Transverse colon (tissue), 4 donors: ENCODE measurements around the gene SLC43A1. TPM values are rescaled to one million over a fixed set of nuclear protein-coding genes. Genes with fewer than 3 reads are reported as not detected.
A peak's percentile ranks its signal among the peaks of the same experiment; 100 is the strongest.

Source experiments
- DNase-seq: peaks from one replicate; pipeline ENCODE4 v3.0.0-alpha.2; 2019
- H3K27ac ChIP-seq, 4 donors: fragments of 200-600 bp; sonication (generic); 2 replicates each; pipeline ENCODE4 v1.5.1; 2016 to 2018; ENCODE audit warnings: inconsistent platforms in 4 of 4
- H3K27me3 ChIP-seq: fragments of 200-600 bp; sonication (generic); 2 replicates; pipeline ENCODE4 v1.5.1; 2017; ENCODE audit warnings: inconsistent platforms
- H3K36me3 ChIP-seq, 4 donors: fragments of 200-600 bp; sonication (generic); 2 replicates each; pipeline ENCODE4 v1.5.1; 2017 to 2019; ENCODE audit warnings: inconsistent platforms in 4 of 4
- H3K4me1 ChIP-seq, 4 donors: fragments of 200-600 bp; sonication (generic); 2 replicates each; pipeline ENCODE4 v1.5.1; 2017 to 2020; ENCODE audit warnings: inconsistent platforms in 4 of 4
- H3K4me3 ChIP-seq, 4 donors: fragments of 200-600 bp; sonication (generic); 1 replicate in 1 of 4; 2 replicates in 3 of 4; pipeline versions ENCODE4 v1.5.1 to v1.6.1; 2017 to 2019; ENCODE audit warnings: inconsistent platforms in 4 of 4
- H3K9me3 ChIP-seq, 2 donors: fragments of 200-600 bp; sonication (generic); 2 replicates each; pipeline ENCODE4 v1.5.1; 2017 to 2019; ENCODE audit warnings: inconsistent platforms in 2 of 2
- EP300 ChIP-seq: sonication (generic); formaldehyde crosslinking; IDR thresholded peaks from one replicate; pipeline ENCODE4 v1.6.1; 2017; ENCODE audit warnings: antibody characterized with exemption, low read depth
- POLR2A ChIP-seq: fragments of 450-650 bp; IDR thresholded peaks from one replicate; pipeline ENCODE4 v1.6.1; 2016; ENCODE audit warnings: antibody characterized with exemption, mild to moderate bottlenecking, moderate library complexity
- POLR2AphosphoS5 ChIP-seq, 3 donors: sonication (generic); formaldehyde crosslinking; IDR thresholded peaks; one replicate each; pipeline ENCODE4 v1.6.1; 2016; ENCODE audit warnings: antibody characterized with exemption in 3 of 3
- WGBS, 2 donors: methylation state at CpG; one replicate each; pipeline ENCODE4 v1.1.5; 2018; ENCODE audit warnings: low coverage in 1 of 2; 5-methylcytosine and 5-hydroxymethylcytosine counted together
- in situ Hi-C, 4 donors: fragments of 200-750 bp; cut with MboI; loops; one replicate each; pipeline versions ENCODE4 v1.15.0 to v1.15.1; 2017; ENCODE audit warnings: low sequenced_read_pairs in 3 of 4, low pct_ligation_motif_present in 1 of 4, low pct_unique_long_range_greater_than_20kb in 1 of 4
- intact Hi-C: fragments of 100-400 bp; cut with DNase I; formaldehyde crosslinking; loops from one replicate; pipeline ENCODE4 v1.15.1; 2023; ENCODE audit warnings: low total_unique reads
- total RNA-seq, 4 donors: library from RNA; depleted of rRNA; stranded (reverse); fragments of >200 nt; gene quantifications; one replicate each; pipeline ENCODE4 v1.1.0, GENCODE V29; 2016
- TF ChIP-seq, protein P1 (sequence below), 5 experiments: fragments of 200-600 bp in 3 of 5; fragments of 450-650 bp in 2 of 5; sonication (generic) in 3 of 5; IDR thresholded peaks; 1 replicate in 2 of 5; 2 replicates in 3 of 5; pipeline ENCODE4 v1.5.1; 2016 to 2017; ENCODE audit warnings: antibody characterized with exemption in 5 of 5, inconsistent platforms in 3 of 5, mild to moderate bottlenecking in 2 of 5, moderate library complexity in 1 of 5

The SLC43A1 gene
- total RNA-seq, 4 donors from 2014 or later = 7.5 to 30.4 (median 15.2) TPM

DNA sequence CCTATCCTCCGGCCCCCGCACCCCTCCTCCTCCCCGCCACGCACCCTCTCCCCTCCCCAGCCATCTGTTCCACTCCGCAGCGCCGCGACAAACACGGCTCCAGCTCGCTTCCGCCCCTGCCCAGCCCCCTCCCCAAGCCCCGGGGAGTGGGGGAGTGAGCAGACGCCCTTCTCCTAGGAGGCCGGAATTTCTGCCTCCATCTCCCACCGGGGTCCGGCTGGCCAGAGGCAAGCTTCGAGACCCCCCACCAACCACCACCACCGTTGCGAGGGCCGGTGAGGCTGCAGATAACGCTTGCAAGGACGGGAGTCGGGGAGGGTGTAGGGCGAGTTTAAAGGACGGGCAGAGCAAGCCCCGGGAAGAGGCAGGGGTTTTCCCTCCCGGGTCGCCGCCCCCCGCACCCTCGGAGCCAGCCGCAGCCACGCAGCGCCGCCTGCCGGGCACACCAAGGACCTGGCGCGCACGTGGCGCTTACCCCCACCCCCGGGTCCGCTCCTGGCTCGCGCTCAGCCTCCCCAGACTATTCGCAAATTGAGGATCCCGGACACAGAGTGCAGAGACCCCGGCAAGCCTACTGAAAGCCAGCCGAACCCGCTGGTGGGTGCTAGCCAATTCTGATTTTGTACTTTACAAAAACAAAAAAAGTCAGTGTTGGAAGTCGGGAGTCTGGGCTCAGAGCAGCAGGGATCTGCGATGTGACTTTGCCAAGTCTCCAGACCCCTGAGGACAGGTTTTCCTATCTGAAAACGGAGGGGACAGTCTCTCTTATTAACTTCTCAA is 32.5 kb downstream of the SLC43A1 start:
- Histone ChIP-seq H3K9me3 (no peaks in the 10 kb centered on the region), H3K27ac (no peak overlapping the region), H3K27me3 (peaks cover 24% of the 10 kb centered on the region), H3K4me1 (peaks cover 11 to 13% (median 12%) of the 10 kb centered on the region in 4 donors), H3K4me3 (peak overlapping the region in 2 of 4 donors; percentile 10 to 30), H3K36me3 (peaks cover 0 to 8% (median 0%) of the 10 kb centered on the region in 4 donors)
- no peak for TF ChIP-seq POLR2A
- TF ChIP-seq, protein P1, sequence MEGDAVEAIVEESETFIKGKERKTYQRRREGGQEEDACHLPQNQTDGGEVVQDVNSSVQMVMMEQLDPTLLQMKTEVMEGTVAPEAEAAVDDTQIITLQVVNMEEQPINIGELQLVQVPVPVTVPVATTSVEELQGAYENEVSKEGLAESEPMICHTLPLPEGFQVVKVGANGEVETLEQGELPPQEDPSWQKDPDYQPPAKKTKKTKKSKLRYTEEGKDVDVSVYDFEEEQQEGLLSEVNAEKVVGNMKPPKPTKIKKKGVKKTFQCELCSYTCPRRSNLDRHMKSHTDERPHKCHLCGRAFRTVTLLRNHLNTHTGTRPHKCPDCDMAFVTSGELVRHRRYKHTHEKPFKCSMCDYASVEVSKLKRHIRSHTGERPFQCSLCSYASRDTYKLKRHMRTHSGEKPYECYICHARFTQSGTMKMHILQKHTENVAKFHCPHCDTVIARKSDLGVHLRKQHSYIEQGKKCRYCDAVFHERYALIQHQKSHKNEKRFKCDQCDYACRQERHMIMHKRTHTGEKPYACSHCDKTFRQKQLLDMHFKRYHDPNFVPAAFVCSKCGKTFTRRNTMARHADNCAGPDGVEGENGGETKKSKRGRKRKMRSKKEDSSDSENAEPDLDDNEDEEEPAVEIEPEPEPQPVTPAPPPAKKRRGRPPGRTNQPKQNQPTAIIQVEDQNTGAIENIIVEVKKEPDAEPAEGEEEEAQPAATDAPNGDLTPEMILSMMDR (IDR thresholded peaks at IDR 0.05) = peak; percentile 32 to 67 (median 56)
- TF ChIP-seq POLR2AphosphoS5 (IDR thresholded peaks at IDR 0.05) = no peak
- intact Hi-C loops = no loop called here
- WGBS, 2 donors = 3 to 21% methylated on average over 3 to 47 of the region's 52 CpGs
- in situ Hi-C loops = loop anchor here in 2 of 4 donors (25.0 kb wide), 1 partner anchor 146 kb away; the partner anchor contains the start of genes P2RX3 (in 2 of the 2) and SSRP1 (in 2 of the 2)
- peak; percentile 35 for DNase-seq

DNA sequence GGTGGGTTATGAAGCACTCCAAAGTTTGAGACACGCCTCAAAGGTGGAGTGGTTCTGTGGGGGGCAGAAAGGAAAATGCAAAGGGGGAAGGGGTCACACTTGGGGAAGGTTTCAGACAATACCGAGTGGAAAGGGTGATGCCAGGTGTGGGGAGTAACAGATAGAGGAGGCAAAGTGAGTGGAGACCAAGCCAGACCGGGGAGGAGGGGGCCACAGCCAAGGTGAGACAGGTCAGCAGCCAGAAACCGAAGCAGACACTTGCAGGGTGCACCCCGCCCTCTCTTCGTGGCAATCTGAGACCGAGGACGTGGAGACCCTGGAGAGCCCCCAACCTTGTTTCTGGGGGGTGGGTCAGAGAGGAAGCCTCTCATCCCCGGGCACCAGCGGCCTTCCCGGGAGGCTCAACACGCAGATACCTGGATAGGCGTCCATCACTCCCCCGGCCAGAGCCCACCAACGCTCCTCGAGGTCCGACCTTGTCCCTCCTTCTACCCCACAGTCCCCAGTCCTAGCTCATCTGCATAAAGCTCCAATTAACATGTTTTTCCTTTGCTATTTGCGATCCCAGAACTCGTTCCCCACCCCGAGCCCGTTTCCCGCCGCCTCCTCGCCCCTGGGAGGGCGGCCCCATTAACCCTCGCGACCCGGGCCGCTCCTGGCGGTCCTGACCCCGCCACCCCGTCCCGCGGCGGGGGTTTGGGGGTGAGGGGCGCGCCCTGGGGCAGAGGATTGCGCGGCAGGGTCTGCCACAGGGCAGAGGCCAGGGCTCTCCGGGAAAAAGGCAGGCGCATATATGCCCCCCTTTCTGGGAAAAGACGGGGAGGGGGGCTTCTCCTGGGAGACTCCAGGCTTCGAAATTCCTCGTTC is 33.4 kb downstream of the SLC43A1 start:
- intact Hi-C loops = no loop called here
- H3K9me3 ChIP-seq = no peaks in the 10 kb centered on the region
- H3K27me3 ChIP-seq = peaks cover 24% of the 10 kb centered on the region
- WGBS, 2 donors = 24 to 46% methylated on average over 3 to 44 of the region's 44 CpGs
- in situ Hi-C loops = loop anchor here in 2 of 4 donors (25.0 kb wide), 1 partner anchor 145 kb away; the partner anchor contains the start of genes P2RX3 (in 2 of the 2) and SSRP1 (in 2 of the 2)
- no peak for DNase-seq
- no peak overlapping the region for H3K27ac ChIP-seq
- H3K4me3 ChIP-seq = peak overlapping the region in 2 of 4 donors; percentile 10 to 30
- H3K36me3 ChIP-seq = peaks cover 0 to 8% (median 0%) of the 10 kb centered on the region in 4 donors
- no peak for TF ChIP-seq POLR2AphosphoS5 (IDR thresholded peaks at IDR 0.05)
- TF ChIP-seq, protein P1 (IDR thresholded peaks at IDR 0.05) = no peak
- TF ChIP-seq POLR2A = no peak
- no peak for TF ChIP-seq EP300
- H3K4me1 ChIP-seq = peaks cover 11 to 18% (median 17%) of the 10 kb centered on the region in 4 donors

DNA sequence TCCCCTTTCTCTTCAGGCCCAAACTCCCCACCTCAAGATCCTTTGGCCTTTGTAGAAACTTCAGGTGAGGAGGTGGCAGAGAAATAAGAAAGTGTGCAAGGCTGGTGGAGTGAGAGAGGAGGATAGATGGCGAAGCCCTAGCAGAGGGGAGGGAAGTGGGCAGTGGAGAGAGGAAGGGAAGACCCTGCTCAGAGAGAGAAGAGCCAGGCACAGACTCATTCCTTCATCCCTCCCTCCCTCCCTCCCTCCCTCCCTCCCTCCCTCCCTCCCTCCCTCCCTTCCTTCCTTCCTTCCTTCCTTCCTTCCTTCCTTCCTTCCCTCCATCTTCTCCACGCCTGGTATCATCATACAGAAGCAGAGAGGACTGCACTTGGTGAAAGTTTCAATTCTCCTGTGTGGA is 34.2 kb downstream of the SLC43A1 start:
- Histone ChIP-seq H3K4me3 (no peak overlapping the region), H3K27me3 (peaks cover 27% of the 10 kb centered on the region), H3K9me3 (no peaks in the 10 kb centered on the region), H3K4me1 (peaks cover 16 to 26% (median 25%) of the 10 kb centered on the region in 4 donors), H3K27ac (no peak overlapping the region), H3K36me3 (peaks cover 0 to 8% (median 0%) of the 10 kb centered on the region in 4 donors)
- whole genome bisulfite sequencing, 2 donors = 38 to 74% methylated on average over 2 of the region's 2 CpGs
- in situ Hi-C loops (loop anchor here in 2 of 4 donors (25.0 kb wide), 1 partner anchor 144 kb away; the partner anchor contains the start of genes P2RX3 (in 2 of the 2) and SSRP1 (in 2 of the 2)), intact Hi-C loops (no loop called here)
- TF ChIP-seq EP300 (no peak), POLR2AphosphoS5 (IDR thresholded peaks at IDR 0.05) (no peak), POLR2A (no peak)
- TF ChIP-seq, protein P1 (IDR thresholded peaks at IDR 0.05) = no peak
- DNase-seq = no peak
